ENCODE data around the gene FBXO48. TPM values are rescaled to one million over a fixed set of nuclear protein-coding genes. Genes with fewer than 3 reads are reported as not detected.

FBXO48 gene
- total and polyA plus RNA-seq, 10 of the 15 experiments (the other 5 are each of a cell fraction or from before 2014, with no cell fraction given): 0.56 to 2.3 (median 1.2) TPM

DNA sequence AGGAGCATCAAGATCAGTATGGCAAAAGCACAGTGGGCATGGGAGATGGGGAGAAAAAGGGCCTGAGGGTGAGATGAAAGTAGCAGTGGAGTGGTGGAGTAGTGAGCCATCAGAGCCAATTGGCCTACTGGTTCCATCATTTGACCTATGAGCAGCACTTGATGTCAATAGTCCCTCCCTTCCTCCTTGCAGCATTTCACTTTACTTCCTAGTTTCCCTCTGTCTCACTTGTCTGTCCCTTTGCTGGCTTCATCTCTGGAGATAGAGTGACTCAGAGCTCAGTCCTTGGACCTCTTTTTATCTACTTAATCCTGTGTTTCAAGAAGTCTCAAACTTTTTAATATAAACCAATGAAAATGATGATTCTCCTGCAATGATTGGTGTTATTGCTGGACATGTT is 32.1 kb downstream of the FBXO48 start:
- no peak overlapping the region for H3K4me3 ChIP-seq
- H3K9ac ChIP-seq (ENCODE audit: control insufficient read depth, insufficient read depth, low read length): no peak overlapping the region
- BruUV-seq (replicated peaks): no TSS peak
- no peak overlapping the region for H3K4me2 ChIP-seq (ENCODE audit: control insufficient read depth, insufficient read depth)
- RAD21 ChIA-PET (ENCODE audit: unreplicated experiment): no interaction called here
- H3K79me2 ChIP-seq (ENCODE audit: control insufficient read depth, insufficient read depth, low read length): no peaks in the 10 kb centered on the region; the same call in 1 of the 2 replicates
- SMC1A ChIA-PET (ENCODE audit: uncharacterized antibody, unreplicated experiment): interaction anchor here (1.5 kb wide), 1 partner anchor 23 kb away, joined by 5 read pairs; no protein-coding TSS in a partner anchor
- intact Hi-C loops (cut with micrococcal nuclease; ENCODE audit: unreplicated experiment): no loop called here
- H3K4me1 ChIP-seq (ENCODE audit: control insufficient read depth, insufficient read depth, low read length): peaks cover 18% of the 10 kb centered on the region
- in situ Hi-C loops (cut with MboI): loop anchor here (25.0 kb wide), 1 partner anchor 1998 kb away; the partner anchor contains the start of gene MEIS1
- no peaks in the 10 kb centered on the region; the same call in 2 of the 3 replicates for H3K9me3 ChIP-seq (replicated peaks; ENCODE audit: control insufficient read depth, insufficient read depth, low read length)
- CTCF ChIA-PET: no interaction called here
- TF ChIP-seq NFYB (IDR thresholded peaks at IDR 0.05; ENCODE audit: insufficient read depth, low read depth, low read length) (peak; percentile 91), LARP7 (IDR thresholded peaks at IDR 0.05) (no peak)
- FAIRE-seq (no peak), DNase-seq (ENCODE audit: low read depth, low spot score) (no peak), ATAC-seq (peak; percentile 51)
- POLR2A ChIA-PET: no interaction called here
- no peak overlapping the region for H3K27ac ChIP-seq (ENCODE audit: control insufficient read depth, insufficient read depth)
- no peaks in the 10 kb centered on the region for H3K36me3 ChIP-seq (ENCODE audit: control insufficient read depth in 2 of 2, insufficient read depth in 2 of 2, low read length in 1 of 2)
- H2AFZ ChIP-seq (ENCODE audit: control insufficient read depth, low read depth, low read length): peak overlapping the region; percentile 67
- H3K27me3 ChIP-seq (replicated peaks in 1 of 2; ENCODE audit: control insufficient read depth in 2 of 2, insufficient read depth in 2 of 2, low read length in 1 of 2): no peaks in the 10 kb centered on the region
- no peaks in the 10 kb centered on the region for H4K20me1 ChIP-seq (ENCODE audit: control insufficient read depth, insufficient read depth)

DNA sequence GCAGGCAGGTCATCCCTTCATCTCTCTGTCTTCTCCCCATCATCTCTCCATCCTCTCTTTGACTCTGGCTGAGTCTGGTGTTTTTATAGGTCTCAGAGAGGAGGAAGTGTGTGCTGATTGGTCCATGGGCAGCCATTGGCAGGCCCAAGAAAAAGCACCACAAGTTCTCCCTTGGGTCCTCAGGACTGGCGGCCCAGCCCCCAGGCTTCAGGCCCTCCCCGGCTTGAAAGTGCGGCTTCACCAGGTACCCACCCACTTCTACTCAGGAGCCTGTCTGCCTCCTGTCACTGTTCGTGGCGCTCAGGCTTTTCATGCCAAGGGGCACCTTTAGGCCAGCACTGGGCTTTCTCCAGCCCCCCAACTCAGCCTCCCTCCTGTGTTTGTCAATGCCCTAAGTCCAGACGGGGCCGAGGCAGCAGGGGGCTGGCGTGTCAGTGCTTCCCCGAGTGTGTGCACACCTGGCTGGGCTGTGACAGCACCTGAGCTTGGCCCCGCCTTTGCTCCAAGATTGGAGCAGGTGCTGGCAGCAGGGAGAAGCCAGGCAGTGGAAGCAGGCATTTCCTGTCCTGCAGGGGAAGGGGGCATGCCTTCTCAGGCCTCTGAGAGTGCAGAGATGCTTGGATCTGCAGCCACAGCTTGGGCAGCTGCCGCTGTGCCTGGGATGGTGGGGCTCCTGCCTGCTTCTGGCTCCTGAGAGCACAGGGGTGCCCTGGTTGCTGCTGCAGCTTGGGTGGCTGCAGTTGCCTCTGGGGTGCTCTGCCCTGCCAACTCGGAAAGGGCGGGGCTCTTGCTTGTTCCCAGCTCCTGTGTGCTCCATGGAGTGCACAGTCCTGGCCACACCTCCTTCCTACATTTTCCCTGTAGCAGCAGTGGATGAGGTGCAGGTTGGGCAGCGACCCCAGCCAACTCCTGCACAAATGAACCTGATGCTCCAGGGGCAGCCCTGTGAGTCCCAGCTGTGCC is 34.1 kb downstream of the FBXO48 start:
- ChIA-PET CTCF (no interaction called here), SMC1A (ENCODE audit: uncharacterized antibody, unreplicated experiment) (interaction anchor here (1.5 to 11.0 kb wide), 3 partner anchors 7 to 21 kb away, joined by 5 to 200 read pairs (median 140); no protein-coding TSS in a partner anchor), POLR2A (no interaction called here), RAD21 (ENCODE audit: unreplicated experiment) (no interaction called here)
- Histone ChIP-seq H3K79me2 (ENCODE audit: control insufficient read depth, insufficient read depth, low read length) (no peaks in the 10 kb centered on the region), H3K4me1 (ENCODE audit: control insufficient read depth, insufficient read depth, low read length) (peaks cover 14% of the 10 kb centered on the region), H3K9ac (ENCODE audit: control insufficient read depth, insufficient read depth, low read length) (no peak overlapping the region), H3K9me3 (replicated peaks; ENCODE audit: control insufficient read depth, insufficient read depth, low read length) (no peaks in the 10 kb centered on the region; the same call in 2 of the 3 replicates), H3K36me3 (ENCODE audit: control insufficient read depth in 2 of 2, insufficient read depth in 2 of 2, low read length in 1 of 2) (no peaks in the 10 kb centered on the region), H3K27me3 (replicated peaks in 1 of 2; ENCODE audit: control insufficient read depth in 2 of 2, insufficient read depth in 2 of 2, low read length in 1 of 2) (no peaks in the 10 kb centered on the region), H3K27ac (ENCODE audit: control insufficient read depth, insufficient read depth) (no peak overlapping the region), H2AFZ (ENCODE audit: control insufficient read depth, low read depth, low read length) (no peak overlapping the region), H3K4me2 (ENCODE audit: control insufficient read depth, insufficient read depth) (no peak overlapping the region), H3K4me3 (no peak overlapping the region), H4K20me1 (ENCODE audit: control insufficient read depth, insufficient read depth) (no peaks in the 10 kb centered on the region)
- no peak for FAIRE-seq
- WGBS (ENCODE audit: insufficient coverage, insufficient replicate concordance, low lambda C conversion rate, missing lambda C conversion rate): 74% methylated on average over 14 of the region's 14 CpGs
- in situ Hi-C loops (cut with MboI) (loop anchor here (25.0 kb wide), 1 partner anchor 1996 kb away; the partner anchor contains the start of gene MEIS1), intact Hi-C loops (cut with micrococcal nuclease; ENCODE audit: unreplicated experiment) (no loop called here)
- TF ChIP-seq MYB (IDR thresholded peaks at IDR 0.05; ENCODE audit: borderline replicate concordance, low read depth, low read length) (no peak), ZNF274 (IDR thresholded peaks at IDR 0.05; ENCODE audit: insufficient read depth, insufficient read length) (no peak), FOS (IDR thresholded peaks at IDR 0.05; ENCODE audit: borderline replicate concordance, extremely low read depth, insufficient read length) (no peak), RELA (IDR thresholded peaks at IDR 0.05; ENCODE audit: borderline replicate concordance, partially characterized antibody) (no peak)
- TF ChIP-seq, protein P1, sequence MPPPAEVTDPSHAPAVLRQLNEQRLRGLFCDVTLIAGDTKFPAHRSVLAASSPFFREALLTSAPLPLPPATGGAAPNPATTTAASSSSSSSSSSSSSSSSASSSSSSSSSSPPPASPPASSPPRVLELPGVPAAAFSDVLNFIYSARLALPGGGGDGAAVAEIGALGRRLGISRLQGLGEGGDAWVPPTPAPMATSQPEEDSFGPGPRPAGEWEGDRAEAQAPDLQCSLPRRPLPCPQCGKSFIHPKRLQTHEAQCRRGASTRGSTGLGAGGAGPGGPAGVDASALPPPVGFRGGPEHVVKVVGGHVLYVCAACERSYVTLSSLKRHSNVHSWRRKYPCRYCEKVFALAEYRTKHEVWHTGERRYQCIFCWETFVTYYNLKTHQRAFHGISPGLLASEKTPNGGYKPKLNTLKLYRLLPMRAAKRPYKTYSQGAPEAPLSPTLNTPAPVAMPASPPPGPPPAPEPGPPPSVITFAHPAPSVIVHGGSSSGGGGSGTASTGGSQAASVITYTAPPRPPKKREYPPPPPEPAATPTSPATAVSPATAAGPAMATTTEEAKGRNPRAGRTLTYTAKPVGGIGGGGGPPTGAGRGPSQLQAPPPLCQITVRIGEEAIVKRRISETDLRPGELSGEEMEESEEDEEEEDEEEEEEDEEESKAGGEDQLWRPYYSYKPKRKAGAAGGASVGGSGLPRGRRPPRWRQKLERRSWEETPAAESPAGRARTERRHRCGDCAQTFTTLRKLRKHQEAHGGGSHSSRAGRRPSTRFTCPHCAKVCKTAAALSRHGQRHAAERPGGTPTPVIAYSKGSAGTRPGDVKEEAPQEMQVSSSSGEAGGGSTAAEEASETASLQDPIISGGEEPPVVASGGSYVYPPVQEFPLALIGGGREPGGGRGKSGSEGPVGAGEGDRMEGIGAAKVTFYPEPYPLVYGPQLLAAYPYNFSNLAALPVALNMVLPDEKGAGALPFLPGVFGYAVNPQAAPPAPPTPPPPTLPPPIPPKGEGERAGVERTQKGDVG (CRISPR knock-in tag; IDR thresholded peaks at IDR 0.05): no peak
- no peak for ATAC-seq
- DNase-seq (ENCODE audit: low read depth, low spot score): no peak
- no TSS peak for BruUV-seq (replicated peaks)
